K562 (cell line): ENCODE data around the gene GNA15. TPM values are rescaled to one million over a fixed set of nuclear protein-coding genes. Genes with fewer than 3 reads are reported as not detected.

ENCODE experiments used
- BRD4 ChIP-seq: fragments of 200-600 bp; sonication (generic); IDR thresholded peaks from 2 replicates; pipeline ENCODE4 v1.6.1; 2017; ENCODE audit warnings: inconsistent platforms
- DLX4 ChIP-seq: fragments of 250-450 bp; sonication (Bioruptor Pico); IDR thresholded peaks from 2 replicates; pipeline ENCODE4 v1.6.1; 2021; ENCODE audit warnings: mild to moderate bottlenecking
- FOXK1 ChIP-seq: sonication (generic); formaldehyde crosslinking; IDR thresholded peaks from 2 replicates; pipeline ENCODE4 v1.8.0; 2022; ENCODE audit warnings: missing genetic modification reagents, mild to moderate bottlenecking, borderline replicate concordance
- KLF16 ChIP-seq: IDR thresholded peaks from 2 replicates; pipeline ENCODE4 v1.6.1; 2016; ENCODE audit warnings: antibody characterized with exemption
- MAFG ChIP-seq: fragments of 450-650 bp; conservative IDR thresholded peaks from 2 replicates; pipeline ENCODE4 v1.6.1; 2016; ENCODE audit warnings: missing genetic modification characterization, missing compliant biosample characterization
- NBN ChIP-seq: fragments of 450-650 bp; IDR thresholded peaks from 2 replicates; pipeline ENCODE4 v1.6.1; 2016; ENCODE audit warnings: low read depth, mild to moderate bottlenecking
- PTBP1 ChIP-seq: fragments of 200-400 bp; formaldehyde crosslinking; IDR thresholded peaks from 2 replicates; pipeline ENCODE4 v1.6.1; 2017; ENCODE audit warnings: low read depth, low read length
- TCF3 ChIP-seq: sonication (generic); formaldehyde crosslinking; IDR thresholded peaks from 2 replicates; pipeline ENCODE4 v1.4.0; 2020; ENCODE audit warnings: mild to moderate bottlenecking, missing genetic modification reagents
- ZNF395 ChIP-seq: fragments of 200-800 bp; sonication (Bioruptor generic); IDR thresholded peaks from 2 replicates; pipeline ENCODE4 v1.6.1; 2017; ENCODE audit warnings: missing genetic modification characterization, missing compliant biosample characterization
- ZNF436 ChIP-seq: fragments of 250-450, 450-650 bp; sonication (Bioruptor Pico); formaldehyde crosslinking; IDR thresholded peaks from 2 replicates; pipeline ENCODE4 v1.7.0; 2020; ENCODE audit warnings: mild to moderate bottlenecking
- polyA plus RNA-seq, 8 experiments: library from polyadenylated mRNA; depleted of rRNA in 4 of 8; stranded (reverse) in 5 of 8; unstranded in 3 of 8; fragments of >200 nt; fragmentation: Nextera tagmentation in 2 of 8; fragmentation: Illumina TruSeq in 1 of 8; extraction: Ambion mirVana in 2 of 8; extraction: Trizol in 1 of 8; gene quantifications; 2 replicates each; pipeline versions ENCODE4 v1.2.1 to v1.2.3, GENCODE V29; 2011 to 2014; ENCODE audit warnings: inconsistent platforms in 1 of 8, missing spikeins in 1 of 8
- total RNA-seq, 7 experiments: library from RNA; depleted of rRNA in 6 of 7; stranded (reverse); fragments of >200 nt in 6 of 7; fragmentation: Illumina TruSeq in 2 of 7; extraction: Trizol in 2 of 7; gene quantifications; 2 replicates each; pipeline versions ENCODE4 v1.2.1 to v1.2.3, GENCODE V29; 2011 to 2021; ENCODE audit warnings: low replicate concordance in 1 of 7
- TF ChIP-seq, protein P1 (sequence below): sonication (generic); formaldehyde crosslinking; IDR thresholded peaks from 2 replicates; pipeline ENCODE4 v1.8.0; 2022; ENCODE audit warnings: mild to moderate bottlenecking, missing genetic modification reagents, borderline replicate concordance
- TF ChIP-seq, protein P2 (sequence below): sonication (generic); formaldehyde crosslinking; IDR thresholded peaks from 2 replicates; pipeline ENCODE4 v1.8.1; 2023; ENCODE audit warnings: mild to moderate bottlenecking, missing genetic modification reagents
- TF ChIP-seq, protein P3 (sequence below), 2 experiments: fragments of 150-350 bp in 1 of 2; IDR thresholded peaks; 2 replicates each; pipeline ENCODE4 v1.6.1; 2012 to 2016; ENCODE audit warnings: low read depth in 2 of 2, low read length in 2 of 2, mild to moderate bottlenecking in 1 of 2, moderate library complexity in 1 of 2
- TF ChIP-seq, protein P4 (sequence below), 2 experiments: fragments of 450-650 bp in 1 of 2; sonication (generic) in 1 of 2; formaldehyde crosslinking in 1 of 2; IDR thresholded peaks in 1 of 2; conservative IDR thresholded peaks in 1 of 2; 2 replicates each; pipeline versions ENCODE4 v1.6.1 to v1.8.1; 2016 to 2023; ENCODE audit warnings: mild to moderate bottlenecking in 2 of 2, moderate library complexity in 2 of 2, inconsistent platforms in 1 of 2, missing genetic modification reagents in 1 of 2

GNA15 gene
- total and polyA plus RNA-seq, 9 of the 15 experiments (the other 6 are each of a cell fraction or from before 2014, with no cell fraction given), result 0.03 to 0.24 (median 0.11) TPM; not detected in 1

- TF ChIP-seq, protein P1, sequence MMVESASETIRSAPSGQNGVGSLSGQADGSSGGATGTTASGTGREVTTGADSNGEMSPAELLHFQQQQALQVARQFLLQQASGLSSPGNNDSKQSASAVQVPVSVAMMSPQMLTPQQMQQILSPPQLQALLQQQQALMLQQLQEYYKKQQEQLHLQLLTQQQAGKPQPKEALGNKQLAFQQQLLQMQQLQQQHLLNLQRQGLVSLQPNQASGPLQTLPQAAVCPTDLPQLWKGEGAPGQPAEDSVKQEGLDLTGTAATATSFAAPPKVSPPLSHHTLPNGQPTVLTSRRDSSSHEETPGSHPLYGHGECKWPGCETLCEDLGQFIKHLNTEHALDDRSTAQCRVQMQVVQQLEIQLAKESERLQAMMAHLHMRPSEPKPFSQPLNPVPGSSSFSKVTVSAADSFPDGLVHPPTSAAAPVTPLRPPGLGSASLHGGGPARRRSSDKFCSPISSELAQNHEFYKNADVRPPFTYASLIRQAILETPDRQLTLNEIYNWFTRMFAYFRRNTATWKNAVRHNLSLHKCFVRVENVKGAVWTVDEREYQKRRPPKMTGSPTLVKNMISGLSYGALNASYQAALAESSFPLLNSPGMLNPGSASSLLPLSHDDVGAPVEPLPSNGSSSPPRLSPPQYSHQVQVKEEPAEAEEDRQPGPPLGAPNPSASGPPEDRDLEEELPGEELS, result 0 out of 2 replicates have a peak, but pooled peaks have one; percentile 71
- TF ChIP-seq KLF16 (peak; percentile 74), TCF3 (peak; percentile 87), ZNF436 (CRISPR knock-in tag) (peak; percentile 100), PTBP1 (peak; percentile 99), BRD4 (peak; percentile 37; the same call in 1 of the 2 replicates), MAFG (tag) (no peak), FOXK1 (0 out of 2 replicates have a peak, but pooled peaks have one; percentile 25), DLX4 (no peak), ZNF395 (peak; percentile 61; the same call in 1 of the 2 replicates), NBN (peak; percentile 88)
- TF ChIP-seq, protein P2, sequence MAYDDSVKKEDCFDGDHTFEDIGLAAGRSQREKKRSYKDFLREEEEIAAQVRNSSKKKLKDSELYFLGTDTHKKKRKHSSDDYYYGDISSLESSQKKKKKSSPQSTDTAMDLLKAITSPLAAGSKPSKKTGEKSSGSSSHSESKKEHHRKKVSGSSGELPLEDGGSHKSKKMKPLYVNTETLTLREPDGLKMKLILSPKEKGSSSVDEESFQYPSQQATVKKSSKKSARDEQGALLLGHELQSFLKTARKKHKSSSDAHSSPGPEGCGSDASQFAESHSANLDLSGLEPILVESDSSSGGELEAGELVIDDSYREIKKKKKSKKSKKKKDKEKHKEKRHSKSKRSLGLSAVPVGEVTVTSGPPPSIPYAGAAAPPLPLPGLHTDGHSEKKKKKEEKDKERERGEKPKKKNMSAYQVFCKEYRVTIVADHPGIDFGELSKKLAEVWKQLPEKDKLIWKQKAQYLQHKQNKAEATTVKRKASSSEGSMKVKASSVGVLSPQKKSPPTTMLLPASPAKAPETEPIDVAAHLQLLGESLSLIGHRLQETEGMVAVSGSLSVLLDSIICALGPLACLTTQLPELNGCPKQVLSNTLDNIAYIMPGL (CRISPR knock-in tag), result no peak
- TF ChIP-seq, protein P3, sequence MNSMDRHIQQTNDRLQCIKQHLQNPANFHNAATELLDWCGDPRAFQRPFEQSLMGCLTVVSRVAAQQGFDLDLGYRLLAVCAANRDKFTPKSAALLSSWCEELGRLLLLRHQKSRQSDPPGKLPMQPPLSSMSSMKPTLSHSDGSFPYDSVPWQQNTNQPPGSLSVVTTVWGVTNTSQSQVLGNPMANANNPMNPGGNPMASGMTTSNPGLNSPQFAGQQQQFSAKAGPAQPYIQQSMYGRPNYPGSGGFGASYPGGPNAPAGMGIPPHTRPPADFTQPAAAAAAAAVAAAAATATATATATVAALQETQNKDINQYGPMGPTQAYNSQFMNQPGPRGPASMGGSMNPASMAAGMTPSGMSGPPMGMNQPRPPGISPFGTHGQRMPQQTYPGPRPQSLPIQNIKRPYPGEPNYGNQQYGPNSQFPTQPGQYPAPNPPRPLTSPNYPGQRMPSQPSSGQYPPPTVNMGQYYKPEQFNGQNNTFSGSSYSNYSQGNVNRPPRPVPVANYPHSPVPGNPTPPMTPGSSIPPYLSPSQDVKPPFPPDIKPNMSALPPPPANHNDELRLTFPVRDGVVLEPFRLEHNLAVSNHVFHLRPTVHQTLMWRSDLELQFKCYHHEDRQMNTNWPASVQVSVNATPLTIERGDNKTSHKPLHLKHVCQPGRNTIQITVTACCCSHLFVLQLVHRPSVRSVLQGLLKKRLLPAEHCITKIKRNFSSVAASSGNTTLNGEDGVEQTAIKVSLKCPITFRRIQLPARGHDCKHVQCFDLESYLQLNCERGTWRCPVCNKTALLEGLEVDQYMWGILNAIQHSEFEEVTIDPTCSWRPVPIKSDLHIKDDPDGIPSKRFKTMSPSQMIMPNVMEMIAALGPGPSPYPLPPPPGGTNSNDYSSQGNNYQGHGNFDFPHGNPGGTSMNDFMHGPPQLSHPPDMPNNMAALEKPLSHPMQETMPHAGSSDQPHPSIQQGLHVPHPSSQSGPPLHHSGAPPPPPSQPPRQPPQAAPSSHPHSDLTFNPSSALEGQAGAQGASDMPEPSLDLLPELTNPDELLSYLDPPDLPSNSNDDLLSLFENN (IDR thresholded peaks at IDR 0.05; ENCODE audit: low read depth in 2 of 2, low read length in 2 of 2), result peak in 1 of 2 experiments; percentile 47; a peak in 1 of 4 replicates
- TF ChIP-seq, protein P4, sequence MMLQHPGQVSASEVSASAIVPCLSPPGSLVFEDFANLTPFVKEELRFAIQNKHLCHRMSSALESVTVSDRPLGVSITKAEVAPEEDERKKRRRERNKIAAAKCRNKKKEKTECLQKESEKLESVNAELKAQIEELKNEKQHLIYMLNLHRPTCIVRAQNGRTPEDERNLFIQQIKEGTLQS (IDR thresholded peaks at IDR 0.05), result no peak
- TF ChIP-seq, protein P4 (CRISPR knock-in tag; conservative IDR thresholded peaks at IDR 0.05), result no peak
Observed at GRCh38 chr19:3183721-3184641, 48.1 kb downstream of the GNA15 start (continued).
